Activated CD8-positive, alpha-beta memory T cell treated with anti-CD3 and anti-CD28 coated beads for 48 hours (primary cell): ENCODE measurements around the gene SLC25A5.
"Not testable (repeated sequence)": the region's sequence is repeated elsewhere in the genome, so short reads cannot be mapped to it uniquely, and the experiment has no call there.

Experiments
- DNase-seq, 3 experiments: peaks; one replicate each; pipeline ENCODE4 v3.0.0-alpha.2; 2020; ENCODE audit warnings: low read depth in 2 of 3, low spot score in 2 of 3

Gene SLC25A5

GRCh38 chrX:119467842-119468550, at the start of gene SLC25A5:
Gene SLC25A5, plus strand, starts transcription at chrX:119468444. Its CDS starts 72 bp downstream, at chrX:119468516.
- DNase-seq, result peak; percentile 48 to 68 (median 49)

- no peak for DNase-seq
These were observed 49.1 kb upstream of the SLC25A5 start for GRCh38 chrX:119419146-119419545.

GRCh38 chrX:119419898-119420297, 48.3 kb upstream of the SLC25A5 start:
- no peak for DNase-seq

- no peak for DNase-seq
These were observed 47.1 kb upstream of the SLC25A5 start for GRCh38 chrX:119421016-119421705.

- DNase-seq, result no peak
These were observed 44.6 kb upstream of the SLC25A5 start for GRCh38 chrX:119423631-119424030.

GRCh38 chrX:119424999-119425398, 43.2 kb upstream of the SLC25A5 start:
- DNase-seq, result no peak

- DNase-seq, result no peak
These were observed 41.0 kb upstream of the SLC25A5 start for GRCh38 chrX:119427024-119427794.

GRCh38 chrX:119427795-119428185, 40.5 kb upstream of the SLC25A5 start:
- DNase-seq, result no peak

- no peak for DNase-seq
These were observed 38.8 kb upstream of the SLC25A5 start for GRCh38 chrX:119429471-119429870.

- DNase-seq, result not testable (repeated sequence)
These were observed 26.9 kb upstream of the SLC25A5 start for GRCh38 chrX:119441295-119441694.

- no peak for DNase-seq
These were observed 26.0 kb upstream of the SLC25A5 start for GRCh38 chrX:119442286-119442685.

GRCh38 chrX:119453202-119453601, 15.0 kb upstream of the SLC25A5 start:
- no peak for DNase-seq

GRCh38 chrX:119455264-119455663, 13.0 kb upstream of the SLC25A5 start:
- no peak for DNase-seq

GRCh38 chrX:119459181-119459580, 9.1 kb upstream of the SLC25A5 start:
- no peak for DNase-seq

- no peak for DNase-seq
These were observed 2.7 kb upstream of the SLC25A5 start for GRCh38 chrX:119465555-119465954.

- no peak for DNase-seq
These were observed 1.3 kb upstream of the SLC25A5 start for GRCh38 chrX:119466970-119467369.

GRCh38 chrX:119467433-119467832, 811 bp upstream of the SLC25A5 start:
- no peak for DNase-seq

- peak; percentile 63 to 78 (median 74) for DNase-seq
These were observed 488 bp downstream of the SLC25A5 start for GRCh38 chrX:119468551-119469312.

GRCh38 chrX:119469313-119469635, 1.0 kb downstream of the SLC25A5 start:
- no peak for DNase-seq

- DNase-seq, result no peak
These were observed 6.6 kb downstream of the SLC25A5 start for GRCh38 chrX:119474615-119475388.
